ENCODE measurements around the gene ANKRD60. TPM values are rescaled to one million over a fixed set of nuclear protein-coding genes. Genes with fewer than 3 reads are reported as not detected.
A peak's percentile ranks its signal among the peaks of the same experiment; 100 is the strongest.

Gene ANKRD60
- total and polyA plus RNA-seq, 2 donors (not counting 1 experiment from before 2014, with no cell fraction given) = not detected

DNA sequence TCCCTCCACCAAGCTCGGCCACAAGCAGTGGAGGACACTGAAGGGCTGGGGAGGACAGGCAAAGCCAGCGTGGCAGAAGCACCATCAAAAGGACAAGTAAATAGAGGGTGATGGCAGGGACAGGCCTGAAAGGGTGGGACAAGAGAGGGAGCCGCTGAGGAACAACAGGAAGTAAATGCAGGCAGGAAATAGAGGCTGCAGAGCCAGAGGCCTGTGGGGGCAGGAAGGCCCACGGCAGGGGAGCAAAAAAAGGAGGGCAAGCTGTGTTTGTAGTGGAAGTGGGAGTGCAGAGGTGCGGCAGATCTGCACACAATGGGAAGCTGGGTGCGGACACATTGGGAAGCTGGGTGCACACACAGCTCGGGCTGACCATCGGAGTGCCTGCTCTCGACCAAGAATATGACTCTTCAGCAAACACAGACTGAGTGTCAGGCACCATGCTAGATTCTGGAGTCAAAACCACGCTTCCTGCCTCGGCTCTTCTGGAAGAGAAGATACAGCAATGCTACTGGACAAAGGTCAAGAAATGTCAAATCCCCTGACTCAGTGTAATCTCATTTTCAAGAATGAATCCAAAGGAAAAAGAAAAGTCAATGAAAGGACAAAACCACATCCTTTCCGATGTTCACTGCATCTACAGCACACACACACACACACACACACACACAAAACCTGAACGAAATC, 40.6 kb upstream of the ANKRD60 start:
- Histone ChIP-seq H3K4me1 (ENCODE audit: control insufficient read depth, extremely low read depth, insufficient read depth, low read length) (no peaks in the 10 kb centered on the region), H3K79me2 (ENCODE audit: control insufficient read depth, insufficient read depth, low read length) (no peaks in the 10 kb centered on the region), H4K20me1 (ENCODE audit: control insufficient read depth, extremely low read depth, insufficient read depth, low read length) (no peaks in the 10 kb centered on the region), H2AFZ (ENCODE audit: low read length) (no peak overlapping the region), H3K4me3 (replicated peaks in 1 of 4; ENCODE audit: control extremely low read depth in 1 of 4, insufficient read depth in 1 of 4, low read depth in 3 of 4, low read length in 4 of 4) (no peak overlapping the region), H3K27ac (ENCODE audit: insufficient read depth, low read length) (no peak overlapping the region), H3K9me3 (ENCODE audit: control insufficient read depth, insufficient read depth, low read depth, low read length) (no peaks in the 10 kb centered on the region), H3K4me2 (ENCODE audit: extremely low read depth, insufficient read depth, low read length) (no peak overlapping the region), H3K9ac (ENCODE audit: insufficient read depth, low read length) (no peak overlapping the region), H3K27me3 (ENCODE audit: control insufficient read depth, insufficient read depth, low read length) (no peaks in the 10 kb centered on the region), H3K36me3 (ENCODE audit: control insufficient read depth, insufficient read depth, low read length) (peaks cover 8% of the 10 kb centered on the region)
- DNase-seq (ENCODE audit: low read depth in 2 of 2) = peak in 1 of 2 donors; percentile 27
- TF ChIP-seq EZH2 (IDR thresholded peaks at IDR 0.05; ENCODE audit: low read length, missing control alignments) = no peak
- TF ChIP-seq, protein P1, sequence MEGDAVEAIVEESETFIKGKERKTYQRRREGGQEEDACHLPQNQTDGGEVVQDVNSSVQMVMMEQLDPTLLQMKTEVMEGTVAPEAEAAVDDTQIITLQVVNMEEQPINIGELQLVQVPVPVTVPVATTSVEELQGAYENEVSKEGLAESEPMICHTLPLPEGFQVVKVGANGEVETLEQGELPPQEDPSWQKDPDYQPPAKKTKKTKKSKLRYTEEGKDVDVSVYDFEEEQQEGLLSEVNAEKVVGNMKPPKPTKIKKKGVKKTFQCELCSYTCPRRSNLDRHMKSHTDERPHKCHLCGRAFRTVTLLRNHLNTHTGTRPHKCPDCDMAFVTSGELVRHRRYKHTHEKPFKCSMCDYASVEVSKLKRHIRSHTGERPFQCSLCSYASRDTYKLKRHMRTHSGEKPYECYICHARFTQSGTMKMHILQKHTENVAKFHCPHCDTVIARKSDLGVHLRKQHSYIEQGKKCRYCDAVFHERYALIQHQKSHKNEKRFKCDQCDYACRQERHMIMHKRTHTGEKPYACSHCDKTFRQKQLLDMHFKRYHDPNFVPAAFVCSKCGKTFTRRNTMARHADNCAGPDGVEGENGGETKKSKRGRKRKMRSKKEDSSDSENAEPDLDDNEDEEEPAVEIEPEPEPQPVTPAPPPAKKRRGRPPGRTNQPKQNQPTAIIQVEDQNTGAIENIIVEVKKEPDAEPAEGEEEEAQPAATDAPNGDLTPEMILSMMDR (conservative IDR thresholded peaks at IDR 0.05 in 1 of 2, IDR thresholded peaks at IDR 0.05 in 1 of 2; ENCODE audit: low read depth in 1 of 2, low read length in 2 of 2) = no peak

GRCh38 chr20:58268421-58268821, 40.0 kb upstream of the ANKRD60 start:
- Histone ChIP-seq H3K4me2 (ENCODE audit: extremely low read depth, insufficient read depth, low read length) (no peak overlapping the region), H4K20me1 (ENCODE audit: control insufficient read depth, extremely low read depth, insufficient read depth, low read length) (no peaks in the 10 kb centered on the region), H3K27me3 (ENCODE audit: control insufficient read depth, insufficient read depth, low read length) (no peaks in the 10 kb centered on the region), H3K27ac (ENCODE audit: insufficient read depth, low read length) (no peak overlapping the region), H3K9me3 (ENCODE audit: control insufficient read depth, insufficient read depth, low read depth, low read length) (no peaks in the 10 kb centered on the region), H3K4me3 (replicated peaks in 1 of 4; ENCODE audit: control extremely low read depth in 1 of 4, insufficient read depth in 1 of 4, low read depth in 3 of 4, low read length in 4 of 4) (no peak overlapping the region), H3K9ac (ENCODE audit: insufficient read depth, low read length) (no peak overlapping the region), H3K79me2 (ENCODE audit: control insufficient read depth, insufficient read depth, low read length) (no peaks in the 10 kb centered on the region), H3K4me1 (ENCODE audit: control insufficient read depth, extremely low read depth, insufficient read depth, low read length) (no peaks in the 10 kb centered on the region), H2AFZ (ENCODE audit: low read length) (no peak overlapping the region), H3K36me3 (ENCODE audit: control insufficient read depth, insufficient read depth, low read length) (peaks cover 8% of the 10 kb centered on the region)
- DNase-seq (ENCODE audit: low read depth in 2 of 2) = no peak
- TF ChIP-seq EZH2 (IDR thresholded peaks at IDR 0.05; ENCODE audit: low read length, missing control alignments) = no peak
- TF ChIP-seq, protein P1 (conservative IDR thresholded peaks at IDR 0.05 in 1 of 2, IDR thresholded peaks at IDR 0.05 in 1 of 2; ENCODE audit: low read depth in 1 of 2, low read length in 2 of 2) = no peak

DNA sequence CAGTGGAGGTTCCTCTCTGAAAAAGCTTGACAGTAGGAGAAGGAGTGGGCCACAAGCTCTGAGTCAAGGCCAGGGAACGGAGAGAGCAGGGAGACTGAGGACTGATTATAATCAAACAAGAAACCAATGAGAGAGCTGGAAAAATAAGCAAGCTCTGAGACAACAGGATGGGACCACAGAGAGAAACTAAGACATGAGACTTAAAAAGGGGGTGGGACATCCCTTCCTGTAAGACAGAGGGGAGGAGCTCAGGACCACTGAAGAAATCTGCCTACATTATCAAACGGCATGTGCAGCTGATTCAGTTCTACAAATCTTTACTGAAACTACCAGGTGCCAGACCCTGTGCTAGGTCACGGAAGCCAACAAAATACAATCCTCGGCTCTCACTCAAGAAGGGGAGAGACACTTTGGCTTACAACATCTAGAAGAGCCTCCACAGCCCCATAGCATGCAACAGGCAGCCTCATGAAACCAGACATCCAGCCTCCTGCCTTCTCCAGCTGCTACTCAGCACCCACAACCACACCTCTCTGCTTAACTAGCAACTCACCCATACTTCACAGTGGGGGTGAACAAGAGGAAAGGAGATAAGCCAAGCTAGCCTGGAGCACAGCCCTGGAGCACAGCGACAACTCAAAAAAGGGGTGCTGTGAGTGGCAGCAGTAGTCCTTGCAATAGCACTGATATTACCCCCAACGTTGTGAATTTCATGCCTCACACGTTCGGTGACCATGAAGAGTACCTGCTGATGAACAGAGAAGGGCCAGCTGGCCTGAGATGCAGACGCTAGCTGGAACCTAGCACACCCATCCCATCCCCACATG, 39.1 kb upstream of the ANKRD60 start:
- Histone ChIP-seq H3K79me2 (ENCODE audit: control insufficient read depth, insufficient read depth, low read length) (no peaks in the 10 kb centered on the region), H3K4me2 (ENCODE audit: extremely low read depth, insufficient read depth, low read length) (no peak overlapping the region), H3K4me3 (replicated peaks in 1 of 4; ENCODE audit: control extremely low read depth in 1 of 4, insufficient read depth in 1 of 4, low read depth in 3 of 4, low read length in 4 of 4) (no peak overlapping the region), H4K20me1 (ENCODE audit: control insufficient read depth, extremely low read depth, insufficient read depth, low read length) (no peaks in the 10 kb centered on the region), H2AFZ (ENCODE audit: low read length) (no peak overlapping the region), H3K27me3 (ENCODE audit: control insufficient read depth, insufficient read depth, low read length) (no peaks in the 10 kb centered on the region), H3K9me3 (ENCODE audit: control insufficient read depth, insufficient read depth, low read depth, low read length) (no peaks in the 10 kb centered on the region), H3K36me3 (ENCODE audit: control insufficient read depth, insufficient read depth, low read length) (peaks cover 9% of the 10 kb centered on the region), H3K9ac (ENCODE audit: insufficient read depth, low read length) (no peak overlapping the region), H3K4me1 (ENCODE audit: control insufficient read depth, extremely low read depth, insufficient read depth, low read length) (no peaks in the 10 kb centered on the region), H3K27ac (ENCODE audit: insufficient read depth, low read length) (no peak overlapping the region)
- TF ChIP-seq, protein P1 (conservative IDR thresholded peaks at IDR 0.05 in 1 of 2, IDR thresholded peaks at IDR 0.05 in 1 of 2; ENCODE audit: low read depth in 1 of 2, low read length in 2 of 2) = no peak
- TF ChIP-seq EZH2 (IDR thresholded peaks at IDR 0.05; ENCODE audit: low read length, missing control alignments) = no peak
- no peak for DNase-seq (ENCODE audit: low read depth in 2 of 2)

All from fibroblast of lung (primary cell).